Panc1 (cell line): Measurements from ENCODE around the gene DAB2IP.

ENCODE experiments used
- POLR2AphosphoS5 ChIP-seq: IDR thresholded peaks from 2 replicates; pipeline ENCODE4 v1.6.1; 2012; ENCODE audit warnings: mild to moderate bottlenecking, low read depth, low read length, moderate library complexity
- SIN3A ChIP-seq: IDR thresholded peaks from 2 replicates; pipeline ENCODE4 v1.6.1; 2012; ENCODE audit warnings: low read depth, mild to moderate bottlenecking, low read length, moderate library complexity, borderline replicate concordance; ENCODE audit not compliant: insufficient read depth
- TF ChIP-seq, protein P1 (sequence below): fragments of 450-650 bp; IDR thresholded peaks from 2 replicates; pipeline ENCODE4 v1.5.1; 2017; ENCODE audit warnings: mild to moderate bottlenecking

GRCh38 chr9:121704281-121704680 lies 52.8 kb downstream of the DAB2IP start:
- TF ChIP-seq, protein P1, sequence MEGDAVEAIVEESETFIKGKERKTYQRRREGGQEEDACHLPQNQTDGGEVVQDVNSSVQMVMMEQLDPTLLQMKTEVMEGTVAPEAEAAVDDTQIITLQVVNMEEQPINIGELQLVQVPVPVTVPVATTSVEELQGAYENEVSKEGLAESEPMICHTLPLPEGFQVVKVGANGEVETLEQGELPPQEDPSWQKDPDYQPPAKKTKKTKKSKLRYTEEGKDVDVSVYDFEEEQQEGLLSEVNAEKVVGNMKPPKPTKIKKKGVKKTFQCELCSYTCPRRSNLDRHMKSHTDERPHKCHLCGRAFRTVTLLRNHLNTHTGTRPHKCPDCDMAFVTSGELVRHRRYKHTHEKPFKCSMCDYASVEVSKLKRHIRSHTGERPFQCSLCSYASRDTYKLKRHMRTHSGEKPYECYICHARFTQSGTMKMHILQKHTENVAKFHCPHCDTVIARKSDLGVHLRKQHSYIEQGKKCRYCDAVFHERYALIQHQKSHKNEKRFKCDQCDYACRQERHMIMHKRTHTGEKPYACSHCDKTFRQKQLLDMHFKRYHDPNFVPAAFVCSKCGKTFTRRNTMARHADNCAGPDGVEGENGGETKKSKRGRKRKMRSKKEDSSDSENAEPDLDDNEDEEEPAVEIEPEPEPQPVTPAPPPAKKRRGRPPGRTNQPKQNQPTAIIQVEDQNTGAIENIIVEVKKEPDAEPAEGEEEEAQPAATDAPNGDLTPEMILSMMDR: no peak
- no peak for TF ChIP-seq SIN3A
- TF ChIP-seq POLR2AphosphoS5: no peak
